Stomach (tissue), 4 donors: ENCODE data around the gene NWD2.

Source experiments
- POLR2A ChIP-seq, 4 donors: fragments of 450-650 bp; IDR thresholded peaks; one replicate each; pipeline ENCODE4 v1.6.1; 2016; ENCODE audit warnings: antibody characterized with exemption in 4 of 4, control low read depth in 2 of 4, mild to moderate bottlenecking in 1 of 4, moderate library complexity in 1 of 4
- POLR2AphosphoS5 ChIP-seq, 3 donors: sonication (generic); formaldehyde crosslinking; IDR thresholded peaks; one replicate each; pipeline ENCODE4 v1.6.1; 2016; ENCODE audit warnings: antibody characterized with exemption in 3 of 3

DNA sequence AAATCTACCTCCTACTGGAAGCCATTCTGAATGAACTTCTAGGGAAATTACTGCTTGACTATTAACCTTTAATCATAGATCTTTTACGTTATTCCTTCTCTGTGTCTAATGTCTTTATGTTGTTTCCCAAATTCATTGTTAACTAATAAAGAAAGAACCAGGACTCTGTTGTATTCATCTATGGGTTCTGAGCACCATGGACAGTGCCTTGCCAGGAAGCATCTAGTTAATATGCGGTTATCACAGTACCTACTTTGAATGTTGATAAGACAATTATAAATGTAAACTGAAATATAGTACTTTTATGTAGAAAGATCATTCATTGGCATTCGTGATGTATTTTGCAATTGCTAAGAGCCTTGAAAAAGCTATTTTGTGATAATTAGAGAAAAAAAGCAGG lies 23.8 kb downstream of the NWD2 start:
- no peak for TF ChIP-seq POLR2AphosphoS5 (IDR thresholded peaks at IDR 0.05)
- TF ChIP-seq POLR2A (IDR thresholded peaks at IDR 0.05), result no peak
